ENCODE results near the gene RAB40C. TPM values are rescaled to one million over a fixed set of nuclear protein-coding genes. Genes with fewer than 3 reads are reported as not detected.
"Not testable (repeated sequence)": the region's sequence is repeated elsewhere in the genome, so short reads cannot be mapped to it uniquely, and the experiment has no call there.

Gene RAB40C
- total RNA-seq, 1 donor from 2014 or later, result 30.6 TPM

GRCh38 chr16:593807-594206 is 3.9 kb downstream of the RAB40C start:
- DNase-seq (ENCODE audit: low spot score, unreplicated experiment), result no peak
- H3K27ac Mint-ChIP-seq, result peak overlapping the region; percentile 89
- no peaks in the 10 kb centered on the region for H3K27me3 Mint-ChIP-seq
- peaks cover 18% of the 10 kb centered on the region for H3K4me1 Mint-ChIP-seq (ENCODE audit: low read depth)
- no peaks in the 10 kb centered on the region for H3K9me3 Mint-ChIP-seq (ENCODE audit: low read depth)
- H3K4me3 Mint-ChIP-seq (ENCODE audit: low read depth), result peak overlapping the region; percentile 40
- peaks cover 7% of the 10 kb centered on the region for H3K36me3 Mint-ChIP-seq (ENCODE audit: insufficient read depth)
- TF ChIP-seq, protein P1, sequence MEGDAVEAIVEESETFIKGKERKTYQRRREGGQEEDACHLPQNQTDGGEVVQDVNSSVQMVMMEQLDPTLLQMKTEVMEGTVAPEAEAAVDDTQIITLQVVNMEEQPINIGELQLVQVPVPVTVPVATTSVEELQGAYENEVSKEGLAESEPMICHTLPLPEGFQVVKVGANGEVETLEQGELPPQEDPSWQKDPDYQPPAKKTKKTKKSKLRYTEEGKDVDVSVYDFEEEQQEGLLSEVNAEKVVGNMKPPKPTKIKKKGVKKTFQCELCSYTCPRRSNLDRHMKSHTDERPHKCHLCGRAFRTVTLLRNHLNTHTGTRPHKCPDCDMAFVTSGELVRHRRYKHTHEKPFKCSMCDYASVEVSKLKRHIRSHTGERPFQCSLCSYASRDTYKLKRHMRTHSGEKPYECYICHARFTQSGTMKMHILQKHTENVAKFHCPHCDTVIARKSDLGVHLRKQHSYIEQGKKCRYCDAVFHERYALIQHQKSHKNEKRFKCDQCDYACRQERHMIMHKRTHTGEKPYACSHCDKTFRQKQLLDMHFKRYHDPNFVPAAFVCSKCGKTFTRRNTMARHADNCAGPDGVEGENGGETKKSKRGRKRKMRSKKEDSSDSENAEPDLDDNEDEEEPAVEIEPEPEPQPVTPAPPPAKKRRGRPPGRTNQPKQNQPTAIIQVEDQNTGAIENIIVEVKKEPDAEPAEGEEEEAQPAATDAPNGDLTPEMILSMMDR (IDR thresholded peaks at IDR 0.05; ENCODE audit: unreplicated experiment), result no peak

DNA sequence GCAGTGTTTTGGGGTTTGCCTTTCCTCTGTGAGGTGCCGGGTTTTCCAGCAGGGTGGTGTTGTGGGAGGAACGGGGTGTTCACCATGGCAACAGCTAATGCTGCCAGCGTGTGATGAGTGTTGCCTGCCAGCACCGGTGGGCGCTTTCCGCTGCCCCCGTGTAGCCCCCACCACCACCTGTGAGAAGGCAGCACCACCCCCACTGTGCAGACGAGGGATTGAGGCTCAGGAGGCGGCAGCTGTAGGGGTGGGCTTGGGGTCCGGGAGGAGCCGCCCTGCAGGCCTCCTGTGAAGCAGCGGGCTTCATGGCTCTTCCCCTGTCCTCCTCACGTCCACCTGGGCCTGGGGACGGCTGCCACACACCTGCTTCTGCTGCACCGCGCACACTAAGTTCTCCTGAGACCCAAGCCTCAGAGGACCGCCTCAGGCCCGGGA is 5.2 kb downstream of the RAB40C start:
- Mint-ChIP-seq H3K36me3 (ENCODE audit: insufficient read depth) (peaks cover 9% of the 10 kb centered on the region), H3K4me1 (ENCODE audit: low read depth) (peaks cover 18% of the 10 kb centered on the region), H3K27ac (no peak overlapping the region), H3K4me3 (ENCODE audit: low read depth) (no peak overlapping the region), H3K27me3 (no peaks in the 10 kb centered on the region), H3K9me3 (ENCODE audit: low read depth) (no peaks in the 10 kb centered on the region)
- TF ChIP-seq, protein P1 (IDR thresholded peaks at IDR 0.05; ENCODE audit: unreplicated experiment), result no peak
- DNase-seq (ENCODE audit: low spot score, unreplicated experiment), result no peak

GRCh38 chr16:595942-596735 is 6.3 kb downstream of the RAB40C start:
- H3K36me3 Mint-ChIP-seq (ENCODE audit: insufficient read depth), result peaks cover 9% of the 10 kb centered on the region
- H3K27ac Mint-ChIP-seq, result no peak overlapping the region
- TF ChIP-seq, protein P1 (IDR thresholded peaks at IDR 0.05; ENCODE audit: unreplicated experiment), result no peak
- H3K4me3 Mint-ChIP-seq (ENCODE audit: low read depth), result no peak overlapping the region
- H3K27me3 Mint-ChIP-seq, result no peaks in the 10 kb centered on the region
- peaks cover 11% of the 10 kb centered on the region for H3K4me1 Mint-ChIP-seq (ENCODE audit: low read depth)
- H3K9me3 Mint-ChIP-seq (ENCODE audit: low read depth), result no peaks in the 10 kb centered on the region
- DNase-seq (ENCODE audit: low spot score, unreplicated experiment), result no peak

GRCh38 chr16:596736-597060 is 6.8 kb downstream of the RAB40C start:
- Mint-ChIP-seq H3K27ac (no peak overlapping the region), H3K36me3 (ENCODE audit: insufficient read depth) (peaks cover 9% of the 10 kb centered on the region), H3K27me3 (no peaks in the 10 kb centered on the region), H3K4me3 (ENCODE audit: low read depth) (no peak overlapping the region), H3K4me1 (ENCODE audit: low read depth) (peaks cover 9% of the 10 kb centered on the region), H3K9me3 (ENCODE audit: low read depth) (no peaks in the 10 kb centered on the region)
- TF ChIP-seq, protein P1 (IDR thresholded peaks at IDR 0.05; ENCODE audit: unreplicated experiment), result no peak
- no peak for DNase-seq (ENCODE audit: low spot score, unreplicated experiment)

DNA sequence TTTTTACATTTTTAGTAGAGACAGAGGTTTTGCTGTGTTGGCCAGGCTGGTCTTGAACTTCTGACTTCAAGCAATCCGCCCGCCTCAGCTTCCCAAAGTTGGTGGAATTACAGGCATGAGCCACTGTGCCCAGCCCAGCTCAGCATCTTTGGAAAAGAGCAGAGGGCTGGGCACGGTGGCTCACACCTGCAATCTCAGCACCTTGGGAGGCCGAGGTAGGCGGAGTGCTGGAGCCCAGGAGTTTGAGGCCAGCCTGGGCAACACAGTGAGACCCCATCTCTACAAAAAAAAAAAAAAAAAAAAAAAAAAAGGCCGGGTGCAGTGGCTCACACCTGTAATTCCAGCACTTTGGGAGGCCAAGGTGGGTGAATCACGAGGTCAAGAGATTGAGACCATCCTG is 7.8 kb downstream of the RAB40C start:
- H3K4me1 Mint-ChIP-seq (ENCODE audit: low read depth); H3K27ac Mint-ChIP-seq; H3K9me3 Mint-ChIP-seq (ENCODE audit: low read depth); H3K27me3 Mint-ChIP-seq; DNase-seq (ENCODE audit: low spot score, unreplicated experiment); H3K36me3 Mint-ChIP-seq (ENCODE audit: insufficient read depth); H3K4me3 Mint-ChIP-seq (ENCODE audit: low read depth): not testable (repeated sequence)

Measured in progenitor cell of endocrine pancreas (in vitro differentiated cells).